GM19395 (cell line): ENCODE measurements around the gene RPL29.

ENCODE experiments used
- ATAC-seq: cut with Tn5 transposase; IDR thresholded peaks from one replicate; pipeline ENCODE4 v1.9.1; 2021; ENCODE audit warnings: mild to moderate bottlenecking, moderate library complexity; ENCODE audit not compliant: unreplicated experiment

The RPL29 gene

DNA sequence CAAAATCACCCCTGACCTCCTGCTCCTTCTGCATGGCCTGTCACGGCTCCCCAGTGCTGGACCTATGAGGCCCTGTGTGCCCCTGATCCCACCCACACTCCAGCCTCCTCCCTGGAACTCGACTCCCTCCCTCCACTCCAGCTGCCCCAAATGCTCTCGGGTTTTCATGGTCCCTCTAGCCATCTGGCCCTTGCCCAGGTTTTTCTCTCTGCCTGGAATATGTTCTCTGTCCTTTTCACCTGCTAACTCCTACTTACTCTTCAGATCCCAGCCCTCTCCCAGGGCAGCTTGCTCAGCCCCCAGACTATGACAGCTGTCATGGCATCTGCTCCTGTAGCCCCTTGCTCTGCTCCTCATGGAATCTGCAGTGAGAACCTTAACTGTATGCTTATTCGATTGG is 30.3 kb upstream of the RPL29 start:
- ATAC-seq: no peak

- no peak for ATAC-seq
These were observed 29.8 kb upstream of the RPL29 start for GRCh38 chr3:52025453-52025852.

DNA sequence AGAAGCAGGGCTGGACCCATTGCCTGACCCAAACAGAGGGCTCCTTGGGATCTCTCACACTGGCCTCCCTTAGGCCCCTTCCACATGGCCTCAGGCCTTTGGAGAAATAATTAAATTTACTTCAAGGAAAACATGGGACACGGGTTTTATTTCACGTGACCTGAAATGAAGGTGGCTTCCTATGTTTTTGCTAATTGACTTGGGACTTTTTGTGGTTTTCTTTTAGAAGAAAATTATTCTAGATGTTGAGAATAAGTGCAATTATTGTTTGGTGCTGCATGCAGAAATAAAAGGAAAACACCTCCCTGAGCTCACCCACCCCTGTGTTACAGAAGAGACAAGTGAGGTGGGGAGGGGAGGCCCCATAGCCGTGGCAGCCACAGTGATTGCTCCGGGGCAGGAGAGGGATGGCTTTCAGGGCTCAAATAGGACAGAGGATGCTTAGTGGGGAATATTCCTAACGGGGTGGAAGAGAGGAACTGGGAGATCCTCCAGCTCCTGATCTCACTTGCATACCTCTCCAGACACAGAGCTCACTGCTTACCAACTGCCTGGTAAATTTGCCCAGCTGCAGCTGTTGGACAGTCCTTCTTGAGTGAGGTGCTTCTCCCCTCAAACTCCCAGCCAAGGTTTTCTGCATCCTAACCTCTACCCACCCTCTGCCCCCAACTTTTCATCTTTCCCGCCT is 29.2 kb upstream of the RPL29 start:
- no peak for ATAC-seq

DNA sequence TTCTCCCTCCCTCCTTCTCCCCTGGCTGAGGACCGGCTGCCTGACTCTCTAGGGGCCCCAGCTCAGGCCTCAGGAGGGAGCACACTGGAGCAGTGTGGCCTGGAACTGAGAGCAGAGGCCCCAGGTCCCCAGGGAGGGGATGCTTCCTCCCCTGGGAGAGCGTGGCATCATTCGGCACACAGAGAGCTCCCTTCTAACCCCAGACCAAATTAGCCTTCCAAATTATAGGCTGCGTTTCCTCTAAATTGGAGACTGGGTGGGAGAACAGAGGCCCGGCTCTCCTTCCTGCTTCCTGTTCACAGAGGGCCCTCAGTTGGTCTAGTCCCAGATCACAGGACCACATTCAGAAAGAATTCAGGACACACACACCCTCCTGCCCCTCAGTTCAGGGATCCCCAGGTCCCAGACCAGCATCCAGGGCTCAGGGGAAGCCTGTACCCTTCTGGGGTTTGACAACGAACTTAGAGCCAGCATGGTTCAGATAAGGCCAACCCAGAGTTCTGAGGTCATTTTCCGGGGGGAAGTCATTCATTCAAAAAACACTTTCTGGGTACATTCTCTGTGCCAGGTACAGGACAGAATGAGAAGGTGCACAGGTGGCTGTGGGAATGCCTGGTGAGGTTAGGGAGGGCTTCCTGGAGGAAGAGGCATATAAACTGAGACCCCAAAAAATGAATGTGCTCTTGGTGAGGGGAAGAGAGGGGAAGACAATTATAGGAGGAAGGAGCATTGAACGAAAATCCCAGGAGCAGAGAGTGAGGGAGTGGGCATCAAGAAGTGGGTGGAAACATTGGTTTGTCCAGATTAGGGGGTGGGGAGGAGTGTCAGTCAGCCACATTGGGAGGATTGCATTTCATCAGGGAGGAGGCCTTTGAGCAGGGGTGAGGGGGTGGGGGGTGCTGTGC is 28.4 kb upstream of the RPL29 start:
- peak; percentile 65 for ATAC-seq

DNA sequence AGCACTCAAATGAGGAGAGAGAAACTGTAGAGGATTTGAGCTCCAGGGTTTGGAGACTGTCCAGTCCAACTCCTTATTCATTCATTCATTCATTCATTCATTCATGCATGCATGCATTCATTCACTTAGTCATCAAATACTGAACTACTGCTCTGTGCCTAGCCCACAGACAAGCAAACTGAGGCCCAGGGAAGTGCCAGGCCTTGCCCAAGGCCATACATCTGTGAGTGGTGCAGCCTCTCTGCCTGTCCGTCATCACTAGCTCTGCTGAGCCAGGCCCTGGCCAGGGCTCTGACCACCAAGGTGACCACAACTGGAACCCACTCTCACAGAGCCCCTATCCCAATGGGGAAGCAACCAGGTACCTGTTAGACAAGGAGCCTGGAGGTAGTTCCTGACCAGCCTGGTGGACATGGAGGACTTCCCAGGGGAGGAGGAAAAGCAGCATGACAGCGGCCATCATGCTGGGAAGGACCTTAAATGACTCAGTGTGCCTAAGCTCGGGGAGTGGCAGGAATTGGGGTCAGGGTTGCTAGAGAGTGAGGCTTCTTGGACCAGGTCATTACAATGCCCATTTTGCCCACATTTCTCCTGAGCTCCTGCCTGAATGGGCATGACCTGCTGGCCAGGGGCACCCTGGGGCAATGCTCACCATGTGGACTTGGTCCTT is 27.5 kb upstream of the RPL29 start:
- no peak for ATAC-seq

DNA sequence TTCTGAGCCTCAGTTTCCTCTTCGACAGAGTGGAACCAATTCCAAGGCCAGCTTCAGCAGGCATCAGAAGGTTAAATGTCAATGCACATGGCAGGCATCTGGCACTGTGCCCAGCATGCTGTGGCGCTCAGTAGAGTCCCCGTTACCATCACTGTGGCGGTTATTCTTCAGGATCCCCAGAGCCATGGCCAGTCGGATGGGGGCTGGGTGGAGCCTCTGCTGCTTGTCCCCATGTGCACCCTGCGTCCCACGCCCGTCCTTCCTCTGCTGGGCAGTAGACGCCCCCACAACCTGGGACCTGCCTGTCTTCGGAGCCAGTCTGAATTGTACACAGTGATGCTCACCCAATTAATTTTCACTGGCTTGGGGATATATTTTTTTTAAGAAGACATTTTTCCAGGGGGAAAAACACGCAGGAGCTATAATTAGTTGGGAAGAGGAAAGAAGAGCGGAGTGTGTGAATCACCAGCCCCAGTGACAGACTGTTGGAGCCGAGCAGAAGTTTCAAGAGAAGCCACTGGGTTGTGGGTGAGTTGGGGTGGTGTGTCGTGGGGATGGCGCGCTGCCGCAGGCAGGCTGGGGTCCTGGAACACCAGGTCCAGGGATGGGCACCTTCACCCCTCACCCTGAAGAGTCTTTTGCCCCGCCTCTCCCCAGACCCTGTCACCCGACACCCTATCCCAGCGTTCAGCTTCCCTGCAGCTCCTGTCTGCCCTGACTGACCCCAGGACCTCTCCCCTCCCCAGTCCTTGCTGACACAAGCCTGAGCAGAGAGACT is 26.8 kb upstream of the RPL29 start:
- no peak for ATAC-seq

- no peak for ATAC-seq
These were observed 26.0 kb upstream of the RPL29 start for GRCh38 chr3:52021489-52022268.

DNA sequence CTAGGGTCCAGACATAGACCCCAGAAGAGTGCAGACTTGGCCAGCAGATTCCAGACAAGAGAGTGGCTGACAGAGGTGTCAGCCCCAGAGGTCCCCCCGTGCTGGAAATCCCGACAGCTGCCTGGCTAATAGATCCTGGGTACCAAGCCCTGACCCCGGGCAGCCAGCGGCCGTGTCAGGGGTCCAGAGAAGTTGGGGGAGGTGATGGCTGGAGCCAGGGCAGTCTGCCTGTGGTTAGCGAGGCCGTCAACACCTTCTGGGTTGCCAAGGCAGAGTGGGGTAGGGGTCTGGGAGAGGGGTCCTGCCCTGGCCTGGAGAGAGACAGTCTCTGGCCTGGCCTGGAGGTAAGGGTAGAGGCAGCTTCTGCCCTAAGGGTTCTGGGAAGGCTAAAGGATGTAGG is 25.1 kb upstream of the RPL29 start:
- ATAC-seq: no peak

DNA sequence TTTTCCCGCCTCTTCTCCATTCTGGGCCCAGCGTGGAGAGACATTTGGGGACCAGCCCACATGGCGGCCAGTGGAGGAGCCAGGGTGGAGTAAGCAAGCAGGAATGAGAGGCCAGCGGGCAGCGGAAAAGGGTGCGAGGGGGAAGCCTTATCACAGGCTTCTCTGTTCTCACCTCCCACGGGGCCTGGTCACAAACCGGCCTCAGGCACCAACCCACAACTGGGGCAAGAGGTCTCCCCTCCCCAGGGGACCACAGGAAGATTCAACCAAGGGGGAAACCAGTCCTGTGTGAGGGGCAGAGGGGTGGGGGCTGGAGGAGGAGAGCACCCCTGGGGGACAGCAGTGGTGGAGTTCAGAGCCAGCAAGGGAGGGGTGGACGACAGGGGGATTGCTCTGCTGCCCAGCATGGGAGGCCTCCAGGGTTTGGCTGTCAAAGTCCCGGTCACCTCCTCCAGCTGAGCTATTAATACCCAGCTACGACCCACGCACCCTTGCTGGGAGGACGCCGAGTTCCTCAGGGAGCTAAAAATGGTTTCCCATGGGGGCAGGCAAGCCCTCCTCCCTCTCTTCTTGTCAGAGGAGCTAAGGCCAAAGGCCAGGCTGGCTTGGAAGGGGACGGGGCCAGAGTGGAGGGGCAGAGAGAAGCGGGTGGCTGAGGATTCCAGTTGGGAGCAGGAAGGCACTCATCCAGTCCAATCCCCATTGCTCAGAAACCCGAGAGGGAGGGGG is 23.8 kb upstream of the RPL29 start:
- ATAC-seq: no peak

- ATAC-seq: no peak
These were observed 22.8 kb upstream of the RPL29 start for GRCh38 chr3:52018319-52019000.

DNA sequence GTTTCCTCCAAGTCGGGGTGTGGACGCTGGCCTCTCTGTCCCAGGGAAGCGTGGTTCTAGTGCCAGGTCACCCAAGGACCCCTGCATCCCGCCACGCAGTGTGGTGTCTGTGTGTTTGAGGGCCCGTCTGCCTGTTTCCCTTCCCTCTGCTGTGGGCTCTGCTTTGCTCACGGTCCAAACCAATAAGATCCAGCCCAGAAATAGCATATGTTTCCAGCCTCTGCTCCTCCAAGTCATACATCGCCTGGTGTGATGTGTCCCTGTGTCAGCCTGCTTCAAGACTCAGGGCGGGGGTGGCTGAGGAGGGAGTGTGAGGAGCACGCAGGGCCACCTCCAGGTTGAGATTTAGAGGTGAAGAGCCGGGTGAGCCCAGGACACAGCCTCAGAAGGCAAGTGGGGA is 21.9 kb upstream of the RPL29 start:
- ATAC-seq: no peak

- ATAC-seq: no peak
These were observed 19.9 kb upstream of the RPL29 start for GRCh38 chr3:52015438-52016228.

DNA sequence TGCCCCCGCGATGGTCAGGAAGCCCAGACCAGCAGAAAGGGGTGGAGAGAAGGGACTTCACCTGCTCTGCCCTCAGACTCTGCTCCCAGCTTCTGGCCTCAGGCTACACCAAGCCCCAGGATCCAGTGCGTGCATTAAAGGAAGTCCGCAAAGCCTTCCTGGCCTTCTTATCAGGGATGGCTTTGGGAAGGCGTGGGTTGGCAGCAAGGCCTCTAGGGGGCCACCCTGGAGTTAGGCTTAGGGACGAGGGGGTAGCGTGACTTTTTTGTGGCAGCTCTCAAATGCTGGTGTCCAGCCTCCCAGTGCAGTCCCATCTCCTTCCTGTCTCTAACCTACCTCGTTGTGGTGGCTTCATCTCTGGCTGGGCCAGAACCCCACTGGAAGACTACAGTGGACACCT is 18.9 kb upstream of the RPL29 start:
- no peak for ATAC-seq

DNA sequence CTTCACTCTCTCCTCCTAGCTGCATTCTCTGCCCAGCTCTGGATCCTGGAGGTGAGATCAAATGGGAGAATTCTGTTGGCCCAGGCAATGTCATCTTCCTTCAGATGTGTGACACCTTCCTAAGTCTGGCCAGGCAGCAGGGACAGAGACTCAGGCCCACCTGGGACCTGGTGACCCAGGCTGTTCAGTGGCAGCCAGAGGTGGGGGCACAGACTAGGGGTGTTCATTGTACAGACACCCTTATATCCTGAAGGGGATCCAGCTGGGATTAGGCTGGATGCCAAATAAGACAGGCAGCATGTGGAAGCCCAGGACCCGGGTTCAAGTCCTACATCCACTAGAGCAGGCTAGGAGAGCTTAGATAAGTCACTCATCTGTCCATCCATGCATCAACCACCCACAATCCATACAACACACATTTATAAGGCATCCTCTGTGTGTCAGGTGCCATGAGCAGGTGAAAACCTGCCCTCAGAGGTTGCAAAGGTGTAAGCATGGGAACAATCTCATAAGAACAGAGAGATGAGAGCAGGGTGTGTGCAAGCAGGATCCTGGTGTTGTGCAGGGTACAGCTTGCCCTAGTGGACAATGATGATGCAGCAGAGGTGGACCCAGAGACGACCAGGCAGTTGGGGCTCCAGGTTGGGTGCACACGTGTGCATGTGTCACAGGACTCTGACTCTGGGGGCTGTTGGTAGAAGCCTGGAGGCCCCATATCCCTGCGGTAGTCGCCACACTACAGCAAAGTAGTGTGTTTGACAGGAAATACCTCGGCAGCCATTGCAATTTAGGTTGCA is 18.3 kb upstream of the RPL29 start:
- ATAC-seq: no peak

- no peak for ATAC-seq
These were observed 17.0 kb upstream of the RPL29 start for GRCh38 chr3:52012699-52013098.

GRCh38 chr3:52010431-52010830 is 14.7 kb upstream of the RPL29 start:
- ATAC-seq: no peak

- no peak for ATAC-seq
These were observed 11.6 kb upstream of the RPL29 start for GRCh38 chr3:52007291-52007690.

DNA sequence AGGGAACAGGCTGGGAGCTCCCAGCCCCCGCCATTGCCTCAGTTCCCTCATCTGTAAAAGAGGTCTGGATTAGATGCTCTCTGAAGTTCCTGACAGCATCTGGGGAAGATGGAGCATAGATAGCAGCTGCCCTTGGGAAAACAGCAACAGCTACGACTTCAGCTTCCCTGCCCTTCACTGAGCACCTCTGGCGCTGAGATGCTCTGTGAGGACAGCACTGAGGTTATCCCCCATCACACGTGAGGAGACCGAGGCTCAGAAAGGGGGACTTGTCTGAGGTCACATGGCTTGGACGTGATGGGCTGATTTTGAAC is 11.1 kb upstream of the RPL29 start:
- ATAC-seq: no peak
